ENCODE measurements around the gene CNTN4. TPM values are rescaled to one million over a fixed set of nuclear protein-coding genes. Genes with fewer than 3 reads are reported as not detected.
"Not testable (repeated sequence)": the region's sequence is repeated elsewhere in the genome, so short reads cannot be mapped to it uniquely, and the experiment has no call there.

The CNTN4 gene
- total and polyA plus RNA-seq, 10 donors: 0.20 to 4.3 (median 1.5) TPM

GRCh38 chr3:2802429-2802828 lies 703.8 kb downstream of the CNTN4 start:
- intact Hi-C loops (cut with DNase I; ENCODE audit: low total_unique reads): no loop called here

GRCh38 chr3:2807514-2807913 lies 708.8 kb downstream of the CNTN4 start:
- TF ChIP-seq POLR2AphosphoS5 (IDR thresholded peaks at IDR 0.05) (no peak), POLR2A (IDR thresholded peaks at IDR 0.05) (no peak)
- TF ChIP-seq, protein P1, sequence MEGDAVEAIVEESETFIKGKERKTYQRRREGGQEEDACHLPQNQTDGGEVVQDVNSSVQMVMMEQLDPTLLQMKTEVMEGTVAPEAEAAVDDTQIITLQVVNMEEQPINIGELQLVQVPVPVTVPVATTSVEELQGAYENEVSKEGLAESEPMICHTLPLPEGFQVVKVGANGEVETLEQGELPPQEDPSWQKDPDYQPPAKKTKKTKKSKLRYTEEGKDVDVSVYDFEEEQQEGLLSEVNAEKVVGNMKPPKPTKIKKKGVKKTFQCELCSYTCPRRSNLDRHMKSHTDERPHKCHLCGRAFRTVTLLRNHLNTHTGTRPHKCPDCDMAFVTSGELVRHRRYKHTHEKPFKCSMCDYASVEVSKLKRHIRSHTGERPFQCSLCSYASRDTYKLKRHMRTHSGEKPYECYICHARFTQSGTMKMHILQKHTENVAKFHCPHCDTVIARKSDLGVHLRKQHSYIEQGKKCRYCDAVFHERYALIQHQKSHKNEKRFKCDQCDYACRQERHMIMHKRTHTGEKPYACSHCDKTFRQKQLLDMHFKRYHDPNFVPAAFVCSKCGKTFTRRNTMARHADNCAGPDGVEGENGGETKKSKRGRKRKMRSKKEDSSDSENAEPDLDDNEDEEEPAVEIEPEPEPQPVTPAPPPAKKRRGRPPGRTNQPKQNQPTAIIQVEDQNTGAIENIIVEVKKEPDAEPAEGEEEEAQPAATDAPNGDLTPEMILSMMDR (IDR thresholded peaks at IDR 0.05 in 8 of 11, conservative IDR thresholded peaks at IDR 0.05 in 3 of 11): no peak
- 38 to 62% (median 44%) methylated on average over 1 of the region's 1 CpG for WGBS, 5 donors
- Histone ChIP-seq H3K27ac (no peak overlapping the region), H3K4me3 (no peak overlapping the region), H3K27me3 (replicated peaks in 1 of 7) (no peaks in the 10 kb centered on the region), H3K36me3 (no peaks in the 10 kb centered on the region), H3K9me3 (no peaks in the 10 kb centered on the region), H3K4me1 (no peaks in the 10 kb centered on the region)
- intact Hi-C loops (cut with DNase I; ENCODE audit: low total_unique reads): no loop called here
- DNase-seq: no peak

More at GRCh38 chr3:2802429-2802828, 703.8 kb downstream of the CNTN4 start:
- Histone ChIP-seq H3K9me3 (no peaks in the 10 kb centered on the region), H3K4me1 (no peaks in the 10 kb centered on the region), H3K27ac (no peak overlapping the region), H3K27me3 (replicated peaks in 1 of 7) (no peaks in the 10 kb centered on the region), H3K36me3 (no peaks in the 10 kb centered on the region), H3K4me3 (no peak overlapping the region)
- DNase-seq: no peak
- TF ChIP-seq, protein P1 (IDR thresholded peaks at IDR 0.05 in 8 of 11, conservative IDR thresholded peaks at IDR 0.05 in 3 of 11): no peak
- TF ChIP-seq POLR2A (IDR thresholded peaks at IDR 0.05): no peak
- no peak for TF ChIP-seq POLR2AphosphoS5 (IDR thresholded peaks at IDR 0.05)
- WGBS, 5 donors: 56 to 71% (median 63%) methylated on average over 7 of the region's 7 CpGs

DNA sequence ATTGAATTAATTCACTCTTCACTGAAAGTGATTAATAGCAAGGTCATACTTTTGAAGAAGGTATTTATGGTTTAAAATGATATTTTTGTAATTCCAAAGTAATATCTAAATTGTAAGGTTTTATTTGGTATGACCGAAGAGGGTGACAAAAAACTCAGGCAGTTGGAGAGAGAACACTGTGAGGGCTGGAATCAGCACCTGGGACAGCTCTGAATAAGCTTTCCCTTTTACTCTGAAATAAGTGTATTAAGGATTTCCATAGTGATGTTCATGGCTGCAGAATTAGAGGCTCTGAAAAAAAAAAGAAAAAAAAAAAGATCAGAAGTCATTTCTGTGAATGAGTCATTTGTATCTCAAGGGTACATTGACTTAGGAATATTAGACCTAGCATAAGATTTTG lies 712.1 kb downstream of the CNTN4 start:
- DNase-seq: no peak
- H3K36me3 ChIP-seq: no peaks in the 10 kb centered on the region
- TF ChIP-seq POLR2A (IDR thresholded peaks at IDR 0.05) (no peak), POLR2AphosphoS5 (IDR thresholded peaks at IDR 0.05) (no peak)
- TF ChIP-seq, protein P1 (IDR thresholded peaks at IDR 0.05 in 8 of 11, conservative IDR thresholded peaks at IDR 0.05 in 3 of 11): no peak
- no peaks in the 10 kb centered on the region for H3K4me1 ChIP-seq
- H3K27ac ChIP-seq: no peak overlapping the region
- 67 to 79% (median 71%) methylated on average over 1 of the region's 1 CpG for WGBS, 5 donors
- no peaks in the 10 kb centered on the region for H3K27me3 ChIP-seq (replicated peaks in 1 of 7)
- no peaks in the 10 kb centered on the region for H3K9me3 ChIP-seq
- H3K4me3 ChIP-seq: no peak overlapping the region
- intact Hi-C loops (cut with DNase I; ENCODE audit: low total_unique reads): no loop called here

GRCh38 chr3:2819571-2819970 lies 720.9 kb downstream of the CNTN4 start:
- TF ChIP-seq, protein P1 (IDR thresholded peaks at IDR 0.05 in 8 of 11, conservative IDR thresholded peaks at IDR 0.05 in 3 of 11): no peak
- no peak for TF ChIP-seq POLR2A (IDR thresholded peaks at IDR 0.05)
- no peak for TF ChIP-seq POLR2AphosphoS5 (IDR thresholded peaks at IDR 0.05)
- Histone ChIP-seq H3K4me3 (no peak overlapping the region), H3K27me3 (replicated peaks in 1 of 7) (no peaks in the 10 kb centered on the region), H3K36me3 (no peaks in the 10 kb centered on the region), H3K4me1 (no peaks in the 10 kb centered on the region), H3K9me3 (no peaks in the 10 kb centered on the region), H3K27ac (no peak overlapping the region)
- DNase-seq: no peak
- 84 to 91% (median 88%) methylated on average over 4 of the region's 4 CpGs for WGBS, 5 donors
- intact Hi-C loops (cut with DNase I; ENCODE audit: low total_unique reads): no loop called here

DNA sequence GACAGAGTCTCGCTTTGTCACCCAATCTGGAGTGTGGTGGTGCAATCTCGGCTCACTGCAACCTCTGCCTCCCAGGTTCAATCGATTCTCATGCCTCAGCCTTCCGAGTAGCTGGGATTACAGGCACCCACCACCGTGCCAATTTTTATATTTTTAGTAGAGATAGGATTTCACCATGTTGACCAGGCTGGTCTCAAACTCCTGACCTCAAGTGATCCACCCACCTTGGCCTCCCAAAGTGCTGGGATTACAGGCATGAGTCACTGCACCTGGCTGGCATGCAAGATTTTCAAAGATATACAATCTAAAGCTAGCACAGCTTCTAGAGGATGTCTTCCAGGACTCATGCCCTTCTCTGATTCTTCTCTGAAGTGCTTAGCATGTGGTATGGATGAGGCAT lies 722.3 kb downstream of the CNTN4 start:
- H3K27me3 ChIP-seq (replicated peaks in 1 of 7); H3K9me3 ChIP-seq; H3K4me3 ChIP-seq; H3K27ac ChIP-seq; H3K4me1 ChIP-seq; intact Hi-C loops (cut with DNase I; ENCODE audit: low total_unique reads); DNase-seq; H3K36me3 ChIP-seq: not testable (repeated sequence)
- WGBS, 5 donors: 79 to 92% (median 83%) methylated on average over 5 of the region's 5 CpGs

All from spleen (tissue), 11 donors.